ENCODE measurements around the gene METTL25. TPM values are rescaled to one million over a fixed set of nuclear protein-coding genes. Genes with fewer than 3 reads are reported as not detected.

The METTL25 gene
- total and polyA plus RNA-seq, 2 experiments from 2014 or later = 7.6 to 14.3 TPM

- H3K9me2 ChIP-seq (ENCODE audit: insufficient read depth) = no peaks in the 10 kb centered on the region; the same call in 1 of the 2 replicates
- Mint-ChIP-seq H3K27ac (no peak overlapping the region), H3K4me3 (no peak overlapping the region), H3K9me3 (peaks cover 25% of the 10 kb centered on the region), H3K4me1 (peaks cover 9% of the 10 kb centered on the region), H3K36me3 (ENCODE audit: low read depth) (peaks cover 54% of the 10 kb centered on the region), H3K27me3 (ENCODE audit: insufficient read depth, low read depth, poor library complexity) (no peaks in the 10 kb centered on the region)
- H3K4me1 ChIP-seq (ENCODE audit: insufficient read depth) = no peaks in the 10 kb centered on the region
- no peak overlapping the region for H3K4me2 ChIP-seq
- no peak for DNase-seq (ENCODE audit: low spot score)
- no peak overlapping the region for H3K4me3 ChIP-seq
- no peaks in the 10 kb centered on the region for H3K36me3 ChIP-seq (ENCODE audit: insufficient read depth)
- peaks cover 9% of the 10 kb centered on the region for H3K79me2 ChIP-seq (replicated peaks; ENCODE audit: insufficient read depth)
- no peaks in the 10 kb centered on the region for H4K20me1 ChIP-seq (replicated peaks; ENCODE audit: insufficient read depth)
- no peaks in the 10 kb centered on the region for H3K27me3 ChIP-seq (ENCODE audit: insufficient read depth)
- TF ChIP-seq STAT1 (IDR thresholded peaks at IDR 0.05; ENCODE audit: unreplicated experiment) (no peak), CTCF (conservative IDR thresholded peaks at IDR 0.05; ENCODE audit: low read depth in 2 of 2) (no peak)
- ATAC-seq = no peak
- H3K27ac ChIP-seq (ENCODE audit: low read depth) = no peak overlapping the region
- no peak overlapping the region for H2AFZ ChIP-seq
- H3F3A ChIP-seq (replicated peaks; ENCODE audit: low read depth) = no peaks in the 10 kb centered on the region
Observed at GRCh38 chr12:82375201-82375600, 16.9 kb downstream of the METTL25 start.

- H3K9me3 Mint-ChIP-seq = peaks cover 11% of the 10 kb centered on the region; the same call in 2 of the 3 replicates
- peaks cover 17% of the 10 kb centered on the region for H3K36me3 Mint-ChIP-seq (ENCODE audit: low read depth)
- no peak overlapping the region for H3K4me2 ChIP-seq
- no peaks in the 10 kb centered on the region for H3K27me3 Mint-ChIP-seq (ENCODE audit: insufficient read depth, low read depth, poor library complexity)
- H3K4me3 ChIP-seq = no peak overlapping the region
- no peaks in the 10 kb centered on the region for H3K4me1 ChIP-seq (ENCODE audit: insufficient read depth)
- H3K4me3 Mint-ChIP-seq = no peak overlapping the region
- H3K27ac Mint-ChIP-seq = no peak overlapping the region
- no peaks in the 10 kb centered on the region for H3F3A ChIP-seq (replicated peaks; ENCODE audit: low read depth)
- no peak for ATAC-seq
- TF ChIP-seq ZNF462 (CRISPR knock-in tag; IDR thresholded peaks at IDR 0.05) = no peak
- no peak for DNase-seq (ENCODE audit: low spot score)
- H2AFZ ChIP-seq = no peak overlapping the region
- H3K9me2 ChIP-seq (ENCODE audit: insufficient read depth) = no peaks in the 10 kb centered on the region
- H4K20me1 ChIP-seq (replicated peaks; ENCODE audit: insufficient read depth) = no peaks in the 10 kb centered on the region
- H3K79me2 ChIP-seq (replicated peaks; ENCODE audit: insufficient read depth) = peaks cover 9% of the 10 kb centered on the region
- H3K4me1 Mint-ChIP-seq = no peaks in the 10 kb centered on the region
- no peak overlapping the region for H3K27ac ChIP-seq (ENCODE audit: low read depth)
- H3K36me3 ChIP-seq (ENCODE audit: insufficient read depth) = no peaks in the 10 kb centered on the region
- no peaks in the 10 kb centered on the region for H3K27me3 ChIP-seq (ENCODE audit: insufficient read depth)
Observed at GRCh38 chr12:82378997-82379396, 20.7 kb downstream of the METTL25 start.
